Immature natural killer cell (primary cell): ENCODE results near the gene TAF9. TPM values are rescaled to one million over a fixed set of nuclear protein-coding genes. Genes with fewer than 3 reads are reported as not detected.
"Not testable (repeated sequence)": the region's sequence is repeated elsewhere in the genome, so short reads cannot be mapped to it uniquely, and the experiment has no call there.

ENCODE experiments used
- DNase-seq, 3 donors: peaks; one replicate each; pipeline ENCODE4 v3.0.0; 2022; ENCODE audit warnings: mixed read lengths in 1 of 3
- H3K27ac Mint-ChIP-seq, 6 donors: one replicate each; pipeline ENCODE4 v1.8.0; 2020; ENCODE audit warnings: mixed read lengths in 6 of 6, mild to moderate bottlenecking in 5 of 6, inconsistent platforms in 4 of 6, moderate library complexity in 3 of 6
- H3K27me3 Mint-ChIP-seq, 3 donors: one replicate each; pipeline ENCODE4 v1.8.0; 2020 to 2021; ENCODE audit warnings: low read depth in 3 of 3, mild to moderate bottlenecking in 3 of 3, mixed read lengths in 3 of 3, moderate library complexity in 3 of 3, inconsistent platforms in 1 of 3
- H3K36me3 Mint-ChIP-seq, 3 donors: one replicate each; pipeline ENCODE4 v1.8.0; 2020; ENCODE audit warnings: mixed read lengths in 3 of 3, inconsistent platforms in 2 of 3, mild to moderate bottlenecking in 2 of 3
- H3K4me1 Mint-ChIP-seq, 2 donors: one replicate each; pipeline ENCODE4 v1.8.0; 2020; ENCODE audit warnings: inconsistent platforms in 2 of 2, mild to moderate bottlenecking in 2 of 2, mixed read lengths in 2 of 2, moderate library complexity in 1 of 2
- H3K4me3 Mint-ChIP-seq, 5 donors: one replicate each; pipeline ENCODE4 v1.8.0; 2020; ENCODE audit warnings: mild to moderate bottlenecking in 5 of 5, mixed read lengths in 5 of 5, inconsistent platforms in 3 of 5, moderate library complexity in 3 of 5
- H3K9me3 Mint-ChIP-seq, 6 donors: one replicate each; pipeline ENCODE4 v1.8.0; 2020; ENCODE audit warnings: mild to moderate bottlenecking in 6 of 6, mixed read lengths in 6 of 6, inconsistent platforms in 4 of 6, moderate library complexity in 3 of 6
- polyA plus RNA-seq, 3 donors: library from polyadenylated mRNA; unstranded; fragments of 300-500 nt; fragmentation: Illumina TruSeq; gene quantifications; one replicate each; pipeline ENCODE4 v1.2.3, GENCODE V29; 2021

TAF9 gene
- polyA plus RNA-seq, result 100 to 1,000 TPM in 1 of 3 donors, 10 to 100 TPM in 2; 63.6 to 102 (median 73.8) TPM

GRCh38 chr5:69369340-69370121 is at the start of gene TAF9, which contains the start of the genes AK6 and RAD17:
TAF9 (minus strand) TSS chr5:69369520; CDS start chr5:69365737, 3,783 bp downstream.
AK6 (minus strand) TSS chr5:69369520; CDS start chr5:69369490, 30 bp downstream.
RAD17 (plus strand) TSS chr5:69369818; CDS start chr5:69372209, 2,391 bp downstream.
- Mint-ChIP-seq H3K36me3 (peaks cover 7 to 13% (median 8%) of the 10 kb centered on the region in 3 donors), H3K27ac (peak within 1 kb of the TSS; percentile 98 to 99 (median 98)), H3K4me1 (peaks cover 28 to 58% of the 10 kb centered on the region in 2 donors), H3K27me3 (peaks cover 2 to 7% (median 3%) of the 10 kb centered on the region in 3 donors), H3K4me3 (peak within 1 kb of the TSS; percentile 94 to 97 (median 95)), H3K9me3 (no peaks in the 10 kb centered on the region)
- peak; percentile 95 to 96 (median 95) for DNase-seq

GRCh38 chr5:69418554-69418953 is 49.2 kb upstream of the TAF9 start:
- Mint-ChIP-seq H3K36me3 (peaks cover 10 to 18% (median 15%) of the 10 kb centered on the region in 3 donors), H3K4me3 (no peak overlapping the region), H3K27ac (no peak overlapping the region), H3K9me3 (peaks cover 0 to 5% (median 0%) of the 10 kb centered on the region in 6 donors), H3K27me3 (peaks cover 0 to 4% (median 2%) of the 10 kb centered on the region in 3 donors), H3K4me1 (peaks cover 0 to 5% of the 10 kb centered on the region in 2 donors)
- DNase-seq, result no peak

- Mint-ChIP-seq H3K4me3 (peak overlapping the region in 2 of 5 donors; percentile 15 to 33), H3K9me3 (no peaks in the 10 kb centered on the region), H3K36me3 (peaks cover 11 to 21% (median 19%) of the 10 kb centered on the region in 3 donors), H3K4me1 (peaks cover 0 to 5% of the 10 kb centered on the region in 2 donors), H3K27me3 (peaks cover 0 to 4% (median 2%) of the 10 kb centered on the region in 3 donors), H3K27ac (no peak overlapping the region)
- DNase-seq, result no peak
These were observed 47.4 kb upstream of the TAF9 start for GRCh38 chr5:69416699-69417098.

- H3K9me3 Mint-ChIP-seq, result no peaks in the 10 kb centered on the region
- H3K27ac Mint-ChIP-seq, result no peak overlapping the region
- peak overlapping the region; percentile 5 to 69 (median 33) for H3K4me3 Mint-ChIP-seq
These were observed 46.9 kb upstream of the TAF9 start for GRCh38 chr5:69416180-69416579.

GRCh38 chr5:69415584-69415958 is 46.3 kb upstream of the TAF9 start:
- H3K27ac Mint-ChIP-seq, result no peak overlapping the region
- H3K36me3 Mint-ChIP-seq, result peaks cover 18 to 28% (median 24%) of the 10 kb centered on the region in 3 donors
- no peaks in the 10 kb centered on the region for H3K9me3 Mint-ChIP-seq
- H3K27me3 Mint-ChIP-seq, result peaks cover 0 to 4% (median 2%) of the 10 kb centered on the region in 3 donors
- H3K4me1 Mint-ChIP-seq, result peaks cover 0 to 5% of the 10 kb centered on the region in 2 donors
- peak overlapping the region; percentile 65 to 80 (median 69) for H3K4me3 Mint-ChIP-seq
- DNase-seq, result no peak

More at GRCh38 chr5:69416180-69416579, 46.9 kb upstream of the TAF9 start:
- no peak for DNase-seq
- H3K27me3 Mint-ChIP-seq, result peaks cover 0 to 4% (median 2%) of the 10 kb centered on the region in 3 donors
- H3K36me3 Mint-ChIP-seq, result peaks cover 16 to 27% (median 24%) of the 10 kb centered on the region in 3 donors
- H3K4me1 Mint-ChIP-seq, result peaks cover 0 to 5% of the 10 kb centered on the region in 2 donors

- H3K4me1 Mint-ChIP-seq, result peaks cover 0 to 5% of the 10 kb centered on the region in 2 donors
- H3K27me3 Mint-ChIP-seq, result peaks cover 0 to 4% (median 2%) of the 10 kb centered on the region in 3 donors
- H3K36me3 Mint-ChIP-seq, result peaks cover 22 to 31% (median 28%) of the 10 kb centered on the region in 3 donors
- H3K9me3 Mint-ChIP-seq, result no peaks in the 10 kb centered on the region
- DNase-seq, result peak; percentile 4 to 11 (median 9)
- H3K4me3 Mint-ChIP-seq, result peak within 1 kb of the TSS; percentile 65 to 80 (median 72)
- H3K27ac Mint-ChIP-seq, result peak within 1 kb of the TSS in 1 of 6 donors; percentile 7
These were observed 45.7 kb upstream of the TAF9 start, which contains the start of gene MARVELD2 for GRCh38 chr5:69414885-69415583. MARVELD2 (plus strand) TSS chr5:69415116; CDS start chr5:69419386, 4,270 bp downstream.

GRCh38 chr5:69404659-69405330 is 35.5 kb upstream of the TAF9 start:
- H3K36me3 Mint-ChIP-seq, result peaks cover 17 to 37% (median 31%) of the 10 kb centered on the region in 3 donors
- no peaks in the 10 kb centered on the region for H3K9me3 Mint-ChIP-seq

GRCh38 chr5:69378376-69378775 is 9.1 kb upstream of the TAF9 start:
- no peak overlapping the region for H3K4me3 Mint-ChIP-seq
- no peaks in the 10 kb centered on the region for H3K27me3 Mint-ChIP-seq
- H3K27ac Mint-ChIP-seq, result no peak overlapping the region
- H3K36me3 Mint-ChIP-seq, result peaks cover 11 to 25% (median 12%) of the 10 kb centered on the region in 3 donors
- H3K4me1 Mint-ChIP-seq, result no peaks in the 10 kb centered on the region
- H3K9me3 Mint-ChIP-seq, result no peaks in the 10 kb centered on the region
- no peak for DNase-seq

More at GRCh38 chr5:69404659-69405330, 35.5 kb upstream of the TAF9 start:
- Mint-ChIP-seq H3K4me1 (no peaks in the 10 kb centered on the region), H3K4me3 (no peak overlapping the region), H3K27ac (peak overlapping the region in 1 of 6 donors; percentile 2), H3K27me3 (no peaks in the 10 kb centered on the region)
- DNase-seq, result no peak

GRCh38 chr5:69374911-69375446 is 5.7 kb upstream of the TAF9 start:
- H3K9me3 Mint-ChIP-seq, result no peaks in the 10 kb centered on the region
- no peak overlapping the region for H3K4me3 Mint-ChIP-seq
- peaks cover 11 to 17% (median 12%) of the 10 kb centered on the region in 3 donors for H3K36me3 Mint-ChIP-seq
- H3K27ac Mint-ChIP-seq, result no peak overlapping the region
- no peak for DNase-seq
- H3K4me1 Mint-ChIP-seq, result peaks cover 10 to 23% of the 10 kb centered on the region in 2 donors
- no peaks in the 10 kb centered on the region for H3K27me3 Mint-ChIP-seq

GRCh38 chr5:69372394-69372793 is 3.1 kb upstream of the TAF9 start:
- peaks cover 24 to 39% of the 10 kb centered on the region in 2 donors for H3K4me1 Mint-ChIP-seq
- H3K9me3 Mint-ChIP-seq, result no peaks in the 10 kb centered on the region

GRCh38 chr5:69370335-69370734 is 1.0 kb upstream of the TAF9 start:
- H3K27ac Mint-ChIP-seq, result peak overlapping the region; percentile 97 to 99 (median 98)
- DNase-seq, H3K9me3 Mint-ChIP-seq, H3K27me3 Mint-ChIP-seq: not testable (repeated sequence)
- peaks cover 28 to 51% of the 10 kb centered on the region in 2 donors for H3K4me1 Mint-ChIP-seq
- peak overlapping the region; percentile 91 to 96 (median 94) for H3K4me3 Mint-ChIP-seq
- peaks cover 5 to 11% (median 10%) of the 10 kb centered on the region in 3 donors for H3K36me3 Mint-ChIP-seq

More at GRCh38 chr5:69372394-69372793, 3.1 kb upstream of the TAF9 start:
- H3K27ac Mint-ChIP-seq, result peak overlapping the region in 1 of 6 donors; percentile 48
- no peak for DNase-seq
- H3K4me3 Mint-ChIP-seq, result no peak overlapping the region
- H3K36me3 Mint-ChIP-seq, result peaks cover 11 to 17% (median 12%) of the 10 kb centered on the region in 3 donors
- peaks cover 2 to 7% (median 3%) of the 10 kb centered on the region in 3 donors for H3K27me3 Mint-ChIP-seq

- Mint-ChIP-seq H3K9me3 (no peaks in the 10 kb centered on the region), H3K4me1 (peaks cover 28 to 63% of the 10 kb centered on the region in 2 donors), H3K27ac (peak overlapping the region; percentile 91 to 99 (median 96)), H3K27me3 (peaks cover 2 to 7% (median 3%) of the 10 kb centered on the region in 3 donors), H3K4me3 (peak overlapping the region; percentile 94 to 97 (median 95)), H3K36me3 (peaks cover 5 to 13% (median 6%) of the 10 kb centered on the region in 3 donors)
- no peak for DNase-seq
These were observed 621 bp downstream of the TAF9 start for GRCh38 chr5:69368458-69369339.
